ENCODE results near the gene WBP1.
"Not testable (repeated sequence)": the region's sequence is repeated elsewhere in the genome, so short reads cannot be mapped to it uniquely, and the experiment has no call there.

Gene WBP1

DNA sequence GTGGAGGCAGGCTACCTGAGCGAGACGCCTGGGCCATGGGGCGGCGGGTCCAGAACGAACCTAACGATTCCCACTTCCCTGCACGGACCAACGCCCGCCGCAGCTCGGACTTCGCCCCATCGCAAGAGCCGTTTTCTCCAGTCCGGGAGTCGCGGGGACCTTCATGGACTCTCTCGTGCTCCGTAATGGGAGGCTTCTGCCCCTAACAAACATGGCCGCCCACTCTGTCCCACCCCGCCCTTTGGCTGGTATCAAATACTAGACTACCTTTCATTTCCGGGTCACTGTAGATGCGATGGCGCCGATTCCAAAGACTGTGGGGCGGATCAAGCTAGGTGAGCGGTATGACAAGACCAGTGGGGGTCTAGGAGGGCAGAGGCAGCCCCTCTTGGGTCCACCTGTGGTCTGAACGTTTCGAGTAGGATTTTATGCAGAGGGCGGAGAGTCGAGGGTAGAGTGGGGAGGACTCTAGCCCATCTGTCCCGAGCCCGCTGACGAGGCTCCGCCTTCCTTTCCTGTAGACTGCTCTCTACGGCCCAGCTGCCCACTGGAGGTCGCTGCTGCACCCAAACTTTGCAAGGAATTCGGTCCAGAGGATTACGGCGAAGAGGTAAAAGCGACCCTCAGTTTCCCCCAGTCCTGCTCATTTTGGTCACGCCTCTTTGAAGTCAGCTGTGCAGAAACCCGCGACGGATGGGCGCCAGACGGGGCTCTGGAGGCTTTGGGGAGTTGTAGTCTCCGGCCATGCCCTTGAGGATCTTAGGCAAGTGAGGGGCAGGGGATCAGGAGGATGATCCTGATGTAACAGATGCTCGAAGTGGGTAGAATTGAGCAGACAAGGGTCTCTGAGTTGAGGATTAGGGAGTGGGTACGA, 24.8 kb downstream of the WBP1 start, which contains the start of the genes CCDC142 and TTC31:
CCDC142 (minus strand) TSS at position 198 of the 874 bp plus-strand sequence; CDS start at position 37, 161 bp downstream.
TTC31 (plus strand) TSS at position 281 of the 874 bp plus-strand sequence; CDS start at position 296, 15 bp downstream.
- peak; percentile 91 for DNase-seq

DNA sequence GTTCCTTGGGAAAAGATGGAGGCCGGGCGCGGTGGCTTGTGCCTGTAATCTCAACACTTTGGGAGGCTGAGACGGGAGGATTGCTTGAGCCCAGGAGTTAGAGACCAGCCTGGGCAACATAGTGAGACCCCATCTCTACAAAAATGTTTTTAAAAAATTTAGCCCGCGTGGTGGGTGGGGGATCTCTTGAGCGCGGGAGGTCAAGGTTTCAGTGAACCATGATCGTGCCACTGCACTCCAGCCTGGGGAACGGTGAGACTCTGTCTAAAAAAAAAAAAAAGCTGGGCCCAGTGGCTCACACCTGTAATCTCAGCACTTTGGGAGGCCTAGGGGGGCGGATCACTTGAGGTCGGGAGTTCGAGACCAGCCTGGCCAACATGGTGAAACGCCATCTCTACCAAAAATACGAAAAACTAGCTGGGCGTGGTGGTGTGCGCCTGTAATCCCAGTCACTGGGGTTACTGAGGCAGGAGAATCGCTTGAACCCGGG, 25.5 kb downstream of the WBP1 start:
- DNase-seq: not testable (repeated sequence)

DNA sequence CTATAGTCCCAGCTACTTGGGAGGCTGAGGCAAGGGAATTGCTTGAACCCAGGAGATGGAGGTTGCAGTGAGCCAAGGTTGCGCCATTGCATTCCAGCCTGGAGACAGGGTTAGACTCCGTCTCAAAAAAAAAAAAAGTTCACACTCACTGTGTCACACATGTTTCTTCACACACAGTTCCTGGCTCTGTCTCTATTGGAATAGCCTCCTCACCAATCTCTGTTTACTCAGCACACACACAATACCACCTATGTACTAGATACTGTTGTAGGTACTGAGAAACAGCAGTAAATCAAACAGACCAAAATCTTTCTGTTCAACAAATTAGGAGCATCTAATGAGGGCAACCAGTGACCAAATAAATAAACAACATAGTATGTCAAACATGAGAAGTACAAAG, 27.9 kb downstream of the WBP1 start:
- no peak for DNase-seq

DNA sequence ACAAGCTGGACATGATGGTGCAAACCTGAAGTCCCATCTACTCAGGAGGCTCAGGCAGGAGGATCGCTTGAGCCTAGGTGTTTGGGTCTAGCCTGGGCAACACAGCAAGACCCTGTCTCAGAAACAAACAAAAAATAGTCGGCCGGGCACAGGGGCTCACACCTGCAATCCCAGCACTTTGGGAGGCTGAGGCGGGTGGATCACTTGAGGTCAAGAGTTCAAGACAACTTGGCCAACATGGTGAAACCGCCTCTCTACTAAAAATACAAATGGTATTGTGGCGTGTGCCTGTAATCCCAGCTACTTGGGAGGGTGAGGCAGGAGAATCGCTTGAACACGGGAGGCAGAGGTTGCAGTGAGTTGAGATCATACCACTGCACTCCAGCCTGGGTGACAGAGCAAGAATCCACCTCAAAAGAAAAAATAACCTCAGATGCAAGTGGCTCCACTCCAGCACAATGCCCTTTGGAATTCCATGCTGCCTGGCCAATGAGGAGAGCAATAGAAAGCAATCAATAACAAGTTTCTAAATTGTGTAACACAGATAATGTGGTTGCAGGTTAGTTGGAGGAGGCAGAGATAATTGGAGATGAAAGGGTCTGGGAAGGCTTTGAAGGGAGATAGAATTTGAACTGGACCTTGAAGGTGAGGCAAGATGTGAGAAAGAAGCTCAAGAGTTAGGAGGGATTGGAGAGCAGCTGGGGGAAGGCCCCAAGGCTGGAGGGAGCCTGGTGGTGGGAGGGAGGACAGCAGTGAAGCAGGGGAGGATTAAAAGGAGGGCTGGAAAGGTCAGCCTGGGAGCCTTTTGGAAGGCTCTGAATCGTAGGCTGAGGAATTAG, 30.6 kb downstream of the WBP1 start:
- no peak for DNase-seq

DNA sequence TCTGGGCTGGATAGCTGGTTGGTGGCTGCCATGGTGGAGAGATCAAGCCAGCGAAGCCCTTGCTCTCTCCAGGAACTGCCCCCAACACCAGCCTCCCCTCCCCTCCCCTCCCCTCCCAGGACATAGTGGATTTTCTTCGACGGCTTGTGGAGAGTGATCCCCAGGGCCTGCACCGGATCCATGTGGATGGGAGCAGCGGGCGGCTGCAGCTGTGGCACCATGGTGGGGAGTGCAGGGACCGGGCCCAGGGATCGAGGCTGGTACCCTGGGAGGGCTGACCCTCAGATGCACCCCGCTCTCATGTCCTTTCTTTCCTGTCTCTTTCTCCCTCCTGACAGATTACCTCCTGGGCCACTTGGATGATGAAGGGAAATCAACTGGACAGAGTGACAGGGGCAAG, 31.7 kb downstream of the WBP1 start:
- DNase-seq: no peak

DNA sequence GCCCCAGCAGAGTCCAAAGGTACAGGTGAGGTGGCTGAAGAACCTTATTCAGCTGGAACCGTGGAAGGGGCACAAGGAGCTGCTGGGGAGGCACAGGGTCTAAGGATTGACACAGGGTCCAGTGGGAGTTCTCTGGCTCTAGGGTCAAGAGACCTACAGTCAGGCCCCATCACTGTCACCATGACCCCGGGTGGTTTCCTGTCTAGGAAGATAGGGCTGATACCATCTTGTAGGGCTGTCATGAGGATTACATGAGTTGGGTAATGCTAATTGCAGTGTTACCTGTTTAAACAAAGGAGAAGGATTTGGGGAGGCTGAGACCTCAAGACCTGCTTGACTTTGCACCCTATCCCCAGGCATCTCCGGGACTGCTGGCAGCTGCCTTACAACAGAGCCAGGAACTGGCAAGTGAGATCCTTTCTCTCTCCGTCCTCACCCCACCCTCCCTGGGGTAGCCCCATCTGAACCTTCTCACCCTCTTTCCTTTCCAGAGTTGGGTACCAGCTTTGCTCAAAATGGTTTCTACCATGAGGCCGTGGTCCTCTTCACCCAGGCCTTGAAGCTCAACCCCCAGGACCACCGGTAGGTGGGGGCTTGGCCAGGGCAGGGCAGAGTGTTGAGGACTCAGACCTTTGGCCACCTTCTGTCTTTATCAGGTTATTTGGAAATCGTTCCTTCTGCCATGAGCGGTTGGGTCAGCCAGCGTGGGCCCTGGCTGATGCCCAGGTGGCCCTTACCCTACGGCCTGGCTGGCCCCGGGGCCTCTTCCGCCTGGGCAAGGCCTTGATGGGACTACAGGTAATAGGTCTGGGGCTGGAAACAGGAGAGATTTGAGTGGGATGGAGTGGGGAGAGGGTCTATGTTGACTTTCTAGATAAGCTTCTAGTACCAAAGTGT, 33.7 kb downstream of the WBP1 start:
- no peak for DNase-seq

DNA sequence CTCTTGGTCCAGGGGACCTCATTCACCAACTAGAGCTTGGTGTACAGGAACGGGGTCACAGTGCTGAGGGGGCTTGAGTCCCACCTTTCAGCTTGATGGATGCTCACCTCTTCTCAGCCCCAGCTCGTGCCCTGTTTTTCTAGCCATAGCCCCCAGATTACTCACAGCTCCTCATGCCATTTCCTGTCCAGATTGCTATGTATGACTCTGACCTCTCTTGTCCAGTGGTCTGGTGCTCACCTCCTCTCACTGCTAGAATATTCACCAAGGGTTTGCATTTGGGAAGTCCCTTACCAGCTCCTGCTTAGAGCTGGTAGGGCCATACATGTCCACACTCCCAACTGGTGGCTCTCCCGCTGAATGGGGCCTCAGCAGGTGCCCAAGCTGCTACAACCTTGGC, 35.3 kb downstream of the WBP1 start:
- DNase-seq: no peak

DNA sequence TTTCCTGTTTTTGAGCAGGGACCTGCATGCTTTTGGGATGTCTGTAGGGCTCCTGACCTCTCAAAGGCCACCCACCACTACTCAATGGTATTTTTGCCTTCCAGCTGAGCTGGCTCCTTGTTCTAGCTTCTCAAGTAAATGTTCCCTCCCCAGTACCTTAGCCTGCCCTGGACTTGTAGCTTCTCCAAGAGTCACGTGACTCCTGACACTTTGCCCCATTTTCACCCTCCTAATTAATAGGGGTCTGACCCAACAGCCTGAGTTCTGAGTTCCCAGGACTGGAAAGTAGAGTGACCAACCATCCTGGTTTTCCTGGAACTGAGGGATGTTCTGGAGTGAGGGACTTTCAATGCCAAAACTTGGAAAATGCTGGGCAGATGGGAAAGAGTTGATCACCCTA, 37.2 kb downstream of the WBP1 start:
- no peak for DNase-seq

DNA sequence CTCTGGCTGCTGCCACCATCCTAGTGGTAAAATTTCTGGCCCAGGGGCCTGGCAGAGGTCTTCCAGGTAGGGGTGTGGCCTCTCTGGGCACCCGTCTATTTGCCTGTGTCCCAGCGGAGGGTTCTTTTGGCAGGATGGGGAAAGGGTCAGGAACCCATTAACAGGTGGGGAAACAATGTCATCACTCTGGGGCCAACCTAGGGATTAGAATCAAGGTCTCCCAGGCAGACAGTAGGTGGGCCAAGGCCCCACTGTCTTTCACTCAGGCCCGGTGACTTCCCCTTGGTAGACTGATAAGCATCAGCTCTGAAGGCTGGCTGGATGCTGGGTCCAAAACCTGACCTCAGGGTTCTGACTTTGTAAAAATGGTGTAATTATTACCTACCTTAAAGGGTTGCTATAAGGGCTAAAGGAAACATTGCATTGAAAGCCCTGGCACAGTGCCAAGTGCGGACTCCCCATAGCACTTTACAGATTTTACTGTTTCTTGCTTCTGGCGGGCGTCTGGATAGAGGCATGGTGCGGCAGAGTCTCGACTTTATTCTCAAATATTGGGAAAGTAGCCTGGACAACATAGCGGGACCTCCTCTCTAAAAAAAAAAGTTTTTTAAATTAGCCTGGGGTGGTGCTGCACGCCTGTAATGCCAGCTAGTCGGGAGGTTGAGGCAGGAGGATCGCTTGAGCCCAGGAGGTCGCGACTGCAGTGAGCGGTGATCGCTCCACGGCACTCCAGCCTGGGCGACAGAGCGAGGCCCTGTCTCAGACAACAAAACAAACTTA, 38.9 kb downstream of the WBP1 start:
- no peak for DNase-seq

DNA sequence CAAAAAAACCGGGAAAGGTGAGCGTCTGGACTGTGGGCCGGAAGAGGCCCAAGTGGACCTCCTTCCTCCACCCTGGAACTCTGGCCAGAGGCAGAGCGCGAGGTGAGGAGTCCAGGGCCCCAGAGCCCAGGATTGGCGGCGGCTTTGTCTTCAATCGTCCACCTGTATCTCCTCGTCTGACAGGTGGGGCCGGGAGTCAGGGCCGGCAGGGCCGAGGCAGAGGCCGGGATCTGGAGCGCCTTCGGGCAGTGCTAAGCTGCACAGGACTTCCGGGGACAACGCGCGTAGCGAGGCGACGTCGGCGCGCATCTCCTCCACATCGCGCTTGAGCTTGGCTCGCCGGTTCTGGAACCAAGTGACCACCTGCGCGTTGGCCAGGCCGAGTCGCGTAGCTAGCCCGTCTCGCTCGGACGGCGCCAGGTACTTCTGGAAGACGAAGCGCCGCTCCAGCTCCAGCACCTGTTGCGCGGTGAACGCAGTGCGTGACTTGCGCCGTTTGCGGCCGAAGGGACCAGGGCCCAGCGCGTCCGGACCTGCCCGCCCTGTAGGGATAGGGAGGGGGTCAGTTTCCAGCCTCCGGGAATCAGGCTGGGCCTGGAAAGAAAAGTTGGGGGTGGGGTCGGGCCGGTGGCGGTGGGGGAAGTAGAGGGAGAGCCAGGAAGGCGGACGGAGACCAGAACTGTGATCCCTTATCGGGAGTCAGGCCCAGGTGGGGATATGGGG, 39.7 kb downstream of the WBP1 start:
- no peak for DNase-seq

DNA sequence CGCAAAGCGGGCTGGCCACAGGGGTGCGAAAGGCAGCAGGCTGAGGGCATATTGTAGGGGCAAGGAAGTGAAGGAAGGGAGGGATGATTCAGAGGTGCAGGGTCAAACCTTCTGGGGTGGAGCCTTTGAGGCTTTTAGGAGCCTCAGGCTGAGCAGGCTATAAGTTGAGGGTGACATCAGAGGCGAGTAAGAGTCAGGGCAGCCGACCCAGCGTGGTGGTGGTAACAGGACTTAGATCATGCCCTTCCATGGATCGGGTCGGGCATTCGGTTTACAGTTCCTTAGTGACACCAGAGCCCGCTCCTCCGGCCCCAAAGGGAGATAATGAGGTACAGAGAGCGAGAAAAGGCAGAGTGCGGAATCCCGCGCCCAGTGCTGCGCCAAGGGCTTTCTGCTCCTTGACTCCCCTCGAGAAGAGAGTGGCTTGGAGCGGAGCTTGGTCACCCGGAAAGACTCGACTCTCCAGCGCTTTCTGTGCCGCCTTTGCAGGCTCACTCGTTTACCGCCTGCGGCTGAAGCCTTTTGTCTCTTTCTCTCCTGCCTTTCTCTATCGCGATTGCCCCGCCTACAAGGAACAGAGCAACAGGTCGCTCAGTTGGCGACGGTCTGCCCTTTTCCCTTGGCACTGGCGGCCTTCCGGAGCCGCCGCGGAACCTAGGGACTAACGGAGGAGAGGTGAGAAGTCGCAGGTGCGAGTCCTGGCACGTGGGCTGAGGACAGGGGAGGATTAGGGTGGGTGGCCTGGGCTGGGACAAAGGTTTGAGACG, 40.4 kb downstream of the WBP1 start:
- DNase-seq: no peak

DNA sequence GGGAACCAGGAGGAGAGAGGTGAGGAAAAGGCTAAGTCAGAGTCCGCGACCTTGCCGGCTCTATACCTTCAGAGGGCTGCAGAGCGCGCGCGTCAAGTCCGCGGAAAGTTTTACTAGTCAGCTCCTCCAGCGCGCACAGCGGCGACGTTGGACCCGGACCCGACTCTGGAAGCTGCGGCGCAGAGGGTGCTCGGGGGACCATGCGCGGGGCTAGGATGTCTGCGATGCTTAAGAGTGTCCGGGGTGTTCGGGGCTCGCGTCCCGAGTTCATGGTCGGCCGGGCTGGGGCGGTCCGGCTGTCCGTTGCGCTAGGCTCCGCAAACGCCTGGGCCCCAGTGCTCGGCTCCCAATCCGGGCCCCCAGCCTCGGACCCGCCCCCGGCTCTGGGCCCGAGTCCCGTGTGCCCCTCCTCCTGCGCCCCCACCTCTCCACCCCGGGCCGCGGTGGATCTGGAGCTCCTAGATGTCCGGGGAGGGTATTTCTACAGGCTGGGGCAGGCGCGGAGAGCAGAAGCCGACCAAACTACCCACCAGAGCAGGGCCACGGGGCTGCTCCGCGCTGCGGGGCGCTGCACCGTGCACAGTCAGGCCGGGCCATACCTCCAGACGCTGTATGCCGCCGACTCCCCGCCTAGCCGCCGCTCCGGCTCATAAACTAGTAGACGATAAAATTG, 41.2 kb downstream of the WBP1 start, which contains the start of gene LBX2:
LBX2 (minus strand) TSS at position 337 of the 673 bp plus-strand sequence; CDS start at position 271, 66 bp downstream.
- DNase-seq: no peak

DNA sequence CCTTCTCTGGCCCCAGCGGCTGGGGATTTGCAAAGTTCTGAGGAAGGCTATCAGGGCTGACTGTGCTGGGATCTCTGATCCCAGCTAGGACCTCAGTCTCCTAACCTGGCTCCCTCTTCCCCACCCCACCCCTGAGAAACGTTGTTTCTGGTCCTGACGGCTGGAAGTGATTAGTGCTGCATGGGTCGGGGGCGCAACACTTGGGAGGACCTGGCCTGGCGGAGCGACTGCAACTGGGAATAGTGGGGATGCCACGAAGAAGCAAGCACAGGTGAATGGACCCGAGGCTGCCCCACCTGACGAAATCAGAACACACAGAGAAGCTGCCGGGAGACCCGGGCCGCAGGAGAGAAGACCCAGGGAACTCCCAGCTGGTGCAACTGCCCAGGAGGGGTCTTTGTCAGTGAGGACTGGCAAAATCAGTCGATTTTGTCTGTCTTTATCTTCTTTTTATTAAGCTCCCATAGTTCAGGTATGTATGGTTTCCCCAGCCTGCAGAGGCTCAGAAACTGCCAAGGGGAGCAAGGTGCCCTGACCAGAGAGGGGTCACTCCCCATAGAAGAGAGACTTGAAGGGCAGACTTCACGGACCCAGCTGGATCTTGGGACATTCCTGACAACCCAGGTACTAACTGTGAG, 41.8 kb downstream of the WBP1 start:
- DNase-seq: no peak

DNA sequence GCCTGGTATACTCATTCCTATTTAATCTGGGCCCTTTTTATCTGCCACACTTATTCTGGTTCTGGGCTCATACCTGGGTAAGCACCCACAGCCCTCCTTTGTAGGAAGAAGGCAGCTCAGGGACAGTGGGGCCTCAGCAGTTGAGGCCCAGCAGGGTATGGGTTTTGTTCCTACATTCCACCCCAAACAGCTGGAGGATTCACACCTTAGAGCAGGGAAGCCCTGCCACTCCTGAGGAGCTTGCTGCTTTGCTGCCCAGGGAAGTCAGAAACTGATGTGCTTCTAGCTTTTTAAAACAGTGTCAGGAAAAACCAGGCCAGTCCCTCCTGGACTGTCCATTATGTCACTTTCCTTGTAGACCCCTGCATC, 42.3 kb downstream of the WBP1 start:
- DNase-seq: no peak

DNA sequence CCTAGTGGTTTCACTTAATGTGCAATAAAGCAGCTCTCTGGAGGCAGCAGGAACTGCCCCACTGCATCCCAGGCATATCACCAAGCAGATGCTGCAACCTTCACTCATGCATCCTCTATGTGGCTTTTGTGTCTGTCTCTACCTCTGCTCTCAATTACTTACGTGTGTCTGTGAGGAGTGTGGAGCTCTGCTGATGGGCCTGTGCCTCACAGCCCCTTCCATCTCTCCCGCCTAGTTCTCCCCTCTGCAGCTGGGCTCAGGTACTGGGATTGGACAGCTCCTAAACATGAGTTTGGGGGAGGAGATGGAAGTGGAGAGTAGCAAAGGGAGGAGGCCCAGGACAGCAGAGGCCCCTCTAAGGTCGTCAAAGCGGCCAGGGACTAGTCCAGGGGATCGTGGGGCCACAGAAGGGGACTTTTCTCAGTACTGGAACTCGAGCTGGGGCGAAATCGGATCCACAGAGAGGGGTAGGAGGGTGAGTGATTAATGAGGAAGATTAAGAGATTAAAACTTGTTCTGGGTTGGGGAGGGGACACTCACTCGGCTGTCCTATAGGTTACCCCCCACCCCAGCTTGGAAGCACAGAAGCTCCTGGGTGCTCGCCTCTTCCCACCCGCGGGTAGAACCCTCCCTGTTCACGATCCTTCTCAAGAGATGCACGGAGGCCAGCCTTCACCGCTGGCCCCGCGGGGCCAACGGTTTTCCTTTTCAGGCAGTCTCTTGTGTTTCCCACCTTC, 43.3 kb downstream of the WBP1 start:
- DNase-seq: no peak

DNA sequence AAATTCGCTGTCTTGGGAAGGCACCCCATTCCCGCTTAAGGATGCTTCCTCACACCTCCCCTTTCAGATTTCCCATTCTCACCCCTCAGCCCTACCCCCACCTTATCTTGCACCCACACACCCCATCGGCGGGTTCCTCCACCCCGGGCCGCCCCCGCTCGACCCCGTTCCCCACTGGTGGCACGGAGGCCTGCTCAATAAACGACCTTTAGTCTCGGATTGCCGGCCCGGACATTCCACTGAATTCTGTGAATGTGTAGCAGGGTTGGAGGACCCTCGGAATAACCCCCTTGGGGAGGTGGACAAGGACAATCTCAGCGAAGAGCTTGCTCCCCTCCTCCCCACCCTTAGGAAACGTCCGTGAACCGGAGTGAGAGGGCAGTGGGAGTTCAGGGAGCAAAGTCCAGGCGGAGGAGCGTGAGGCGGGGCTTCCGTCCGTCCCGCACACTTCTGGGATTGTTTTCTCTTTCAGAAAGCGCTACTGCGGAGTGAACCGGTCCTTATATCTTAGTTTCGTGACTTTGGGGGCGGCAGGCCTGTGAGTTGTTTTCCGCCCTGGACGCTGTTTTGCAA, 44.0 kb downstream of the WBP1 start:
- no peak for DNase-seq

DNA sequence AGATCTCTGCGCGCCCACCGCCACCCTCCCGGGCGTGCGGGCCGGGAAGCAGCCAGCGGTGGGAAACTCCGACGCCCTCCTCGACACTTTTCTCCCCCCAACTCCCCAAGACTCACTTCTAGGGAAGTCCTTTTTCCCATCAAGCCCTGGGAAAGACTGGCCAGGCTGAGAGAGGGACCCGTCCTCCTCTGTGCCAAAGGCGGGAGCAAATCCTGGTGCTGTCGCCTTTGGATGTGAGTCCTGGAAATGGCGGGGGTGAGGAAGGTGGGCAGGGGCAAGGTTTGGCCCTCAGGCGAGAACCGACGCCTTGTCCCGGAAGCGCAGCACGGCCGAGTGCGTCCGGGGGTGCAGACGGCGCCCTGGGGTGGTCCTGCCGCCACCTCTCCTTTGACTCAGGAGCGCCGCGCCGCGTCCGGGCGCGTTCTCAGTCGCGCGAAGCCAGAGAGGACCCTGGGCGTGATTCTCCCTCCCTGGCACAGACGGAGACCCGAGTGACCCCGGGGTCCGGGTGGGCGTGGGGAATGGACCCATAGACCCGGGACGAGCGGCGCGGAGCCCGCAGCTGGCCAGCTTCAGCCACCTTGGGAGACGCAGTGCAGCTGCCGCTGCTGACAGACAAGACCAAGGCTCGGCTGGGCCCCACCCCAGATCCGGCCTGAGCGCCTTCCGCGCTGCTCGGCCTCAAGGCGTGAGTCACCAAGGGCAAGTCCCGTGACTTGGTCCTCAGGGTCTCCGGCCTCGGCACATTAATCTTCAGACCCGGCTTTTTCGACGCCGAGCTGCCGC, 44.7 kb downstream of the WBP1 start:
- peak; percentile 53 for DNase-seq
